ENCODE results near the gene MSANTD1.

The MSANTD1 gene

DNA sequence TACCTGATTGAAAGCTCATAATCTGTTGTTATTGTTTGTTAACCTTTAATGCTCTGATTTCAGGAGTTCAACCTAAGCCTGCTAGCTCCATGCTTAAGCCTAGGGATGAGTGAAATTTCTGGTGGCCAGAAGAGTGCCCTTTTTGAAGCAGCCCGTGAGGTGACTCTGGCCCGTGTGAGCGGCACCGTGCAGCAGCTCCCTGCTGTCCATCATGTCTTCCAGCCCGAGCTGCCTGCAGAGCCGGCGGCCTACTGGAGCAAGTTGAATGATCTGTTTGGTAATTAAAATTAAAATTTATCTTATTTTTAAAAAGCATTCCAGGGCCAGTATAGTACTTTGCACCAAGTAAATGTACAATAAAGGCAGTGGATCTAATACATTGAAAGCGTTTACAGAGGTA, 37.1 kb upstream of the MSANTD1 start:
- Histone ChIP-seq H3K4me3 (replicated peaks; ENCODE audit: insufficient read depth, low read length) (no peak overlapping the region), H3K27ac (replicated peaks) (no peak overlapping the region), H3K27me3 (ENCODE audit: insufficient read depth, poor library complexity, severe bottlenecking) (no peaks in the 10 kb centered on the region)
- TF ChIP-seq, protein P1, sequence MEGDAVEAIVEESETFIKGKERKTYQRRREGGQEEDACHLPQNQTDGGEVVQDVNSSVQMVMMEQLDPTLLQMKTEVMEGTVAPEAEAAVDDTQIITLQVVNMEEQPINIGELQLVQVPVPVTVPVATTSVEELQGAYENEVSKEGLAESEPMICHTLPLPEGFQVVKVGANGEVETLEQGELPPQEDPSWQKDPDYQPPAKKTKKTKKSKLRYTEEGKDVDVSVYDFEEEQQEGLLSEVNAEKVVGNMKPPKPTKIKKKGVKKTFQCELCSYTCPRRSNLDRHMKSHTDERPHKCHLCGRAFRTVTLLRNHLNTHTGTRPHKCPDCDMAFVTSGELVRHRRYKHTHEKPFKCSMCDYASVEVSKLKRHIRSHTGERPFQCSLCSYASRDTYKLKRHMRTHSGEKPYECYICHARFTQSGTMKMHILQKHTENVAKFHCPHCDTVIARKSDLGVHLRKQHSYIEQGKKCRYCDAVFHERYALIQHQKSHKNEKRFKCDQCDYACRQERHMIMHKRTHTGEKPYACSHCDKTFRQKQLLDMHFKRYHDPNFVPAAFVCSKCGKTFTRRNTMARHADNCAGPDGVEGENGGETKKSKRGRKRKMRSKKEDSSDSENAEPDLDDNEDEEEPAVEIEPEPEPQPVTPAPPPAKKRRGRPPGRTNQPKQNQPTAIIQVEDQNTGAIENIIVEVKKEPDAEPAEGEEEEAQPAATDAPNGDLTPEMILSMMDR (IDR thresholded peaks at IDR 0.05; ENCODE audit: insufficient read depth, low read length) = no peak
- TF ChIP-seq SPI1 (IDR thresholded peaks at IDR 0.05; ENCODE audit: borderline replicate concordance, low read depth) (no peak), POLR2AphosphoS5 (IDR thresholded peaks at IDR 0.05; ENCODE audit: low read depth) (no peak), GABPA (IDR thresholded peaks at IDR 0.05; ENCODE audit: low read depth) (no peak)
- TF ChIP-seq, protein P2, sequence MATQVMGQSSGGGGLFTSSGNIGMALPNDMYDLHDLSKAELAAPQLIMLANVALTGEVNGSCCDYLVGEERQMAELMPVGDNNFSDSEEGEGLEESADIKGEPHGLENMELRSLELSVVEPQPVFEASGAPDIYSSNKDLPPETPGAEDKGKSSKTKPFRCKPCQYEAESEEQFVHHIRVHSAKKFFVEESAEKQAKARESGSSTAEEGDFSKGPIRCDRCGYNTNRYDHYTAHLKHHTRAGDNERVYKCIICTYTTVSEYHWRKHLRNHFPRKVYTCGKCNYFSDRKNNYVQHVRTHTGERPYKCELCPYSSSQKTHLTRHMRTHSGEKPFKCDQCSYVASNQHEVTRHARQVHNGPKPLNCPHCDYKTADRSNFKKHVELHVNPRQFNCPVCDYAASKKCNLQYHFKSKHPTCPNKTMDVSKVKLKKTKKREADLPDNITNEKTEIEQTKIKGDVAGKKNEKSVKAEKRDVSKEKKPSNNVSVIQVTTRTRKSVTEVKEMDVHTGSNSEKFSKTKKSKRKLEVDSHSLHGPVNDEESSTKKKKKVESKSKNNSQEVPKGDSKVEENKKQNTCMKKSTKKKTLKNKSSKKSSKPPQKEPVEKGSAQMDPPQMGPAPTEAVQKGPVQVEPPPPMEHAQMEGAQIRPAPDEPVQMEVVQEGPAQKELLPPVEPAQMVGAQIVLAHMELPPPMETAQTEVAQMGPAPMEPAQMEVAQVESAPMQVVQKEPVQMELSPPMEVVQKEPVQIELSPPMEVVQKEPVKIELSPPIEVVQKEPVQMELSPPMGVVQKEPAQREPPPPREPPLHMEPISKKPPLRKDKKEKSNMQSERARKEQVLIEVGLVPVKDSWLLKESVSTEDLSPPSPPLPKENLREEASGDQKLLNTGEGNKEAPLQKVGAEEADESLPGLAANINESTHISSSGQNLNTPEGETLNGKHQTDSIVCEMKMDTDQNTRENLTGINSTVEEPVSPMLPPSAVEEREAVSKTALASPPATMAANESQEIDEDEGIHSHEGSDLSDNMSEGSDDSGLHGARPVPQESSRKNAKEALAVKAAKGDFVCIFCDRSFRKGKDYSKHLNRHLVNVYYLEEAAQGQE (IDR thresholded peaks at IDR 0.05; ENCODE audit: insufficient replicate concordance, low read depth) = no peak
- no peak for DNase-seq (ENCODE audit: low read depth in 1 of 2, low spot score in 1 of 2)

DNA sequence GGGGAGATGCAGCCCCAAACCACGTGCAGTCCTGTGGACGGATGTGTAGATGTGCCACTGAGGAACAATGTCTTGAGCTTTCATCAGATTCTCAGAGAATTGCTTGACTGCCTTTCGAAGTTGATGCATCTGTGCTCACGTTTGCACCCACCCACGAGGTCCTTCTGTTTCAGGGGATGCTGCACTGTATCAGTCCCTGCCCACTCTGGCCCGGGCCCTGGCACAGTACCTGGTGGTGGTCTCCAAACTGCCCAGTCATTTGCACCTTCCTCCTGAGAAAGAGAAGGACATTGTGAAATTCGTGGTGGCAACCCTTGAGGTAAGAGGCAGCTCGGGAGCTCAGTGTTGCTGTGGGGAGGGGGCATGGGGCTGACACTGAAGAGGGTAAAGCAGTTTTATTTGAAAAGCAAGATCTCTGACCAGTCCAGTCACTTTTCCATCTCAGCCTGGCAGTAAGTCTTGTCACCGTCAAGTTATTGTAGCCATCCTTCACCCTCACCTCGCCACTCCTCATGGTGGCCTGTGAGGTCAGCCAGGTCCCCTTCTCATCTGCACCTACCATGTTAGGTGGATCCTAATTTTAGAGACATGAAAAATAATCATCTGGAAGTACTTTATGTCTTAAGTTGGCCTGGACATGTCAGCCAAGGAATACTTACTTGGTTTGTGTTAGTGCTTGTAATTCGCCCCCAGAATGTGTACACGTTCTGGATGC, 36.4 kb upstream of the MSANTD1 start:
- Histone ChIP-seq H3K4me3 (replicated peaks; ENCODE audit: insufficient read depth, low read length) (no peak overlapping the region), H3K27ac (replicated peaks) (no peak overlapping the region), H3K27me3 (ENCODE audit: insufficient read depth, poor library complexity, severe bottlenecking) (no peaks in the 10 kb centered on the region)
- TF ChIP-seq SPI1 (IDR thresholded peaks at IDR 0.05; ENCODE audit: borderline replicate concordance, low read depth) (no peak), GABPA (IDR thresholded peaks at IDR 0.05; ENCODE audit: low read depth) (no peak), POLR2AphosphoS5 (IDR thresholded peaks at IDR 0.05; ENCODE audit: low read depth) (no peak)
- TF ChIP-seq, protein P2 (IDR thresholded peaks at IDR 0.05; ENCODE audit: insufficient replicate concordance, low read depth) = no peak
- TF ChIP-seq, protein P1 (IDR thresholded peaks at IDR 0.05; ENCODE audit: insufficient read depth, low read length) = no peak
- DNase-seq (ENCODE audit: low read depth in 1 of 2, low spot score in 1 of 2) = no peak

DNA sequence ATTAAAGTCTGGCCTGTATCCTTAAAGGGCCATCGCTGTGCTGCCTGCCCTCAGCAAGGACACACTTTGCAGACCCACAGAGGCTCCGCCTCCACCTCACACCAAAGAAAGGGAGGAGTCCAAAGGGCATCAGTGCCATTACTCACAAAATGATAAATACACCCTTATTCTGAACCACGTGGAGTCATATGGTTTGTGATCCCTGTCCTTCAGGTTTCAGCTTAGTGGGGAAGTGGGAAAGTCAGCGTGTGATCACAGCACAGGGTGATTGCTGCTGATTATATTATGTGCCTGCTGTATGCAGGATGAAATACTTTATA, 35.9 kb upstream of the MSANTD1 start:
- no peak overlapping the region for H3K4me3 ChIP-seq (replicated peaks; ENCODE audit: insufficient read depth, low read length)
- no peak for TF ChIP-seq POLR2AphosphoS5 (IDR thresholded peaks at IDR 0.05; ENCODE audit: low read depth)
- no peak for TF ChIP-seq GABPA (IDR thresholded peaks at IDR 0.05; ENCODE audit: low read depth)
- TF ChIP-seq SPI1 (IDR thresholded peaks at IDR 0.05; ENCODE audit: borderline replicate concordance, low read depth) = no peak
- TF ChIP-seq, protein P1 (IDR thresholded peaks at IDR 0.05; ENCODE audit: insufficient read depth, low read length) = no peak
- TF ChIP-seq, protein P2 (IDR thresholded peaks at IDR 0.05; ENCODE audit: insufficient replicate concordance, low read depth) = no peak
- no peak for DNase-seq (ENCODE audit: low read depth in 1 of 2, low spot score in 1 of 2)
- H3K27me3 ChIP-seq (ENCODE audit: insufficient read depth, poor library complexity, severe bottlenecking) = no peaks in the 10 kb centered on the region
- no peak overlapping the region for H3K27ac ChIP-seq (replicated peaks)

Measured in HL-60 (cell line).